HG02840 (cell line): ENCODE results near the gene PARP2.
"Not testable (repeated sequence)": the region's sequence is repeated elsewhere in the genome, so short reads cannot be mapped to it uniquely, and the experiment has no call there.

Source experiments
- ATAC-seq: cut with Tn5 transposase; IDR thresholded peaks from one replicate; pipeline ENCODE4 v1.9.1; 2021; ENCODE audit warnings: mild to moderate bottlenecking, moderate library complexity, moderate number of reproducible peaks; ENCODE audit not compliant: unreplicated experiment, low FRiP score

The PARP2 gene

GRCh38 chr14:20343092-20343861 lies at the start of gene PARP2:
PARP2 (plus strand) TSS chr14:20343635; CDS start chr14:20343642, 7 bp downstream.
- ATAC-seq, result peak; percentile 94

- ATAC-seq, result no peak
Observed at GRCh38 chr14:20294636-20295035, 48.8 kb upstream of the PARP2 start.

- ATAC-seq, result peak; percentile 95
Observed at GRCh38 chr14:20295067-20295466, 48.4 kb upstream of the PARP2 start.

- ATAC-seq, result no peak
Observed at GRCh38 chr14:20302042-20302755, 41.2 kb upstream of the PARP2 start.

- ATAC-seq, result peak; percentile 85
Observed at GRCh38 chr14:20305265-20306078, 38.0 kb upstream of the PARP2 start, which contains the start of gene TTC5. TTC5 (minus strand) TSS chr14:20305951; CDS start chr14:20305937, 14 bp downstream.

- no peak for ATAC-seq
Observed at GRCh38 chr14:20306079-20306423, 37.4 kb upstream of the PARP2 start.

GRCh38 chr14:20314026-20314425 lies 29.4 kb upstream of the PARP2 start:
- ATAC-seq, result no peak

- ATAC-seq, result no peak
Observed at GRCh38 chr14:20317720-20318119, 25.7 kb upstream of the PARP2 start.

- ATAC-seq, result no peak
Observed at GRCh38 chr14:20327005-20327869, 16.2 kb upstream of the PARP2 start.

GRCh38 chr14:20328705-20329104 lies 14.7 kb upstream of the PARP2 start:
- ATAC-seq, result no peak

GRCh38 chr14:20329355-20329754 lies 14.1 kb upstream of the PARP2 start:
- ATAC-seq, result no peak

- no peak for ATAC-seq
Observed at GRCh38 chr14:20331053-20331613, 12.3 kb upstream of the PARP2 start.

- ATAC-seq, result no peak
Observed at GRCh38 chr14:20332431-20332787, 11.0 kb upstream of the PARP2 start.

GRCh38 chr14:20332788-20333493 lies 10.5 kb upstream of the PARP2 start, which contains the start of gene CCNB1IP1:
CCNB1IP1 (minus strand) TSS chr14:20333279; CDS start chr14:20316523, 16,756 bp downstream.
- ATAC-seq, result peak; percentile 99

- ATAC-seq, result no peak
Observed at GRCh38 chr14:20333494-20333841, 10.0 kb upstream of the PARP2 start.

GRCh38 chr14:20334017-20334416 lies 9.4 kb upstream of the PARP2 start:
- ATAC-seq, result no peak

- not testable (repeated sequence) for ATAC-seq
Observed at GRCh38 chr14:20341032-20341431, 2.4 kb upstream of the PARP2 start.

- no peak for ATAC-seq
Observed at GRCh38 chr14:20341646-20342045, 1.8 kb upstream of the PARP2 start.

GRCh38 chr14:20343862-20344220 lies 406 bp downstream of the PARP2 start:
- no peak for ATAC-seq
